ENCODE data around the gene TXNDC2.

TXNDC2 gene

GRCh38 chr18:9868857-9869714, 16.7 kb upstream of the TXNDC2 start:
- H3K4me3 ChIP-seq (ENCODE audit: low read depth, low read length): no peak overlapping the region
- TF ChIP-seq CTCF (IDR thresholded peaks at IDR 0.05; ENCODE audit: low read depth, low read length): no peak

- no peak for TF ChIP-seq CTCF (IDR thresholded peaks at IDR 0.05; ENCODE audit: low read depth, low read length)
- H3K4me3 ChIP-seq (ENCODE audit: low read depth, low read length): no peak overlapping the region
These were observed 15.9 kb upstream of the TXNDC2 start for GRCh38 chr18:9869715-9870430.

- H3K4me3 ChIP-seq (ENCODE audit: low read depth, low read length): no peak overlapping the region
- no peak for TF ChIP-seq CTCF (IDR thresholded peaks at IDR 0.05; ENCODE audit: low read depth, low read length)
These were observed 15.3 kb upstream of the TXNDC2 start for GRCh38 chr18:9870431-9871008.

GRCh38 chr18:9871244-9871746, 14.5 kb upstream of the TXNDC2 start:
- H3K4me3 ChIP-seq (ENCODE audit: low read depth, low read length): no peak overlapping the region
- TF ChIP-seq CTCF (IDR thresholded peaks at IDR 0.05; ENCODE audit: low read depth, low read length): no peak

- TF ChIP-seq CTCF (IDR thresholded peaks at IDR 0.05; ENCODE audit: low read depth, low read length): no peak
- H3K4me3 ChIP-seq (ENCODE audit: low read depth, low read length): no peak overlapping the region
These were observed 12.9 kb upstream of the TXNDC2 start for GRCh38 chr18:9872823-9873222.

GRCh38 chr18:9874728-9875127, 11.0 kb upstream of the TXNDC2 start:
- no peak for TF ChIP-seq CTCF (IDR thresholded peaks at IDR 0.05; ENCODE audit: low read depth, low read length)
- H3K4me3 ChIP-seq (ENCODE audit: low read depth, low read length): no peak overlapping the region
